Astrocyte (in vitro differentiated cells and primary cell): ENCODE data around the gene PREX1. TPM values are rescaled to one million over a fixed set of nuclear protein-coding genes. Genes with fewer than 3 reads are reported as not detected.

Experiments
- DNase-seq: peaks from one replicate; pipeline ENCODE4 v3.0.0-alpha.2; 2010; ENCODE audit warnings: low read depth
- FAIRE-seq: peaks from 2 replicates; lab custom pipeline; 2011; peaks lifted over from hg19 to GRCh38; lab: Jason Lieb, UNC
- H2AFZ ChIP-seq: 2 replicates; pipeline ENCODE4 v1.6.0; 2012; ENCODE audit warnings: low read depth, low read length, inconsistent platforms
- H3K27ac ChIP-seq: 2 replicates; pipeline ENCODE4 v1.5.1; 2011; ENCODE audit warnings: low read depth, low read length, inconsistent platforms
- H3K27me3 ChIP-seq: 2 replicates; pipeline ENCODE4 v1.6.0; 2011; ENCODE audit warnings: low read length, inconsistent platforms; ENCODE audit not compliant: insufficient read depth
- H3K36me3 ChIP-seq: 2 replicates; pipeline ENCODE4 v1.5.1; 2011; ENCODE audit warnings: low read length, inconsistent platforms; ENCODE audit not compliant: insufficient read depth
- H3K4me1 ChIP-seq: 2 replicates; pipeline ENCODE4 v1.5.1; 2011; ENCODE audit warnings: low read length, inconsistent platforms; ENCODE audit not compliant: insufficient read depth
- H3K4me2 ChIP-seq: 2 replicates; pipeline ENCODE4 v1.6.0; 2012; ENCODE audit warnings: low read length, inconsistent platforms
- H3K4me3 ChIP-seq: 2 replicates; pipeline ENCODE4 v1.5.1; 2011; ENCODE audit warnings: low read depth, mild to moderate bottlenecking, low read length, inconsistent platforms; ENCODE audit not compliant: insufficient read depth
- H3K79me2 ChIP-seq: 2 replicates; pipeline ENCODE4 v1.6.0; 2012; ENCODE audit warnings: mild to moderate bottlenecking, low read length, inconsistent platforms; ENCODE audit not compliant: insufficient read depth
- H3K9ac ChIP-seq: 2 replicates; pipeline ENCODE4 v1.6.0; 2012; ENCODE audit warnings: mild to moderate bottlenecking, low read length, inconsistent platforms
- H3K9me3 ChIP-seq: 2 replicates; pipeline ENCODE4 v1.5.1; 2012; ENCODE audit warnings: low read depth, mild to moderate bottlenecking, low read length, inconsistent platforms; ENCODE audit not compliant: insufficient read depth
- H4K20me1 ChIP-seq: 2 replicates; pipeline ENCODE4 v1.6.0; 2012; ENCODE audit warnings: low read length, inconsistent platforms; ENCODE audit not compliant: insufficient read depth
- H3K27ac Mint-ChIP-seq: one replicate; pipeline ENCODE4 v1.8.0; 2021; ENCODE audit warnings: mild to moderate bottlenecking, mixed read lengths; ENCODE audit not compliant: unreplicated experiment
- H3K27me3 Mint-ChIP-seq: one replicate; pipeline ENCODE4 v1.8.0; 2021; ENCODE audit warnings: low read depth, mixed read lengths; ENCODE audit not compliant: unreplicated experiment
- H3K36me3 Mint-ChIP-seq: one replicate; pipeline ENCODE4 v1.8.0; 2021; ENCODE audit warnings: low read depth, mixed read lengths; ENCODE audit not compliant: unreplicated experiment
- H3K4me1 Mint-ChIP-seq: one replicate; pipeline ENCODE4 v1.8.0; 2021; ENCODE audit warnings: low read depth, mixed read lengths; ENCODE audit not compliant: unreplicated experiment
- H3K4me3 Mint-ChIP-seq: one replicate; pipeline ENCODE4 v1.8.0; 2021; ENCODE audit warnings: mild to moderate bottlenecking, moderate library complexity, mixed read lengths; ENCODE audit not compliant: unreplicated experiment
- H3K9me3 Mint-ChIP-seq: one replicate; pipeline ENCODE4 v1.8.0; 2021; ENCODE audit warnings: mild to moderate bottlenecking, mixed read lengths; ENCODE audit not compliant: unreplicated experiment
- CTCF ChIP-seq: IDR thresholded peaks from 2 replicates; pipeline ENCODE4 v1.5.1; 2011; ENCODE audit warnings: low read depth, mild to moderate bottlenecking, inconsistent platforms, low read length, moderate library complexity; ENCODE audit not compliant: insufficient read depth
- EZH2 ChIP-seq: IDR thresholded peaks from 2 replicates; pipeline ENCODE4 v1.6.1; 2012; ENCODE audit warnings: mild to moderate bottlenecking, low read length, inconsistent platforms; ENCODE audit not compliant: insufficient read depth
- total RNA-seq: library from RNA; stranded (reverse); gene quantifications from 2 replicates; pipeline ENCODE4 v1.2.1, GENCODE V29; 2021

Gene PREX1
- total RNA-seq, 1 donor from 2014 or later, result 3.5 TPM

GRCh38 chr20:48774696-48775095, 53.1 kb downstream of the PREX1 start:
- H3K4me3 ChIP-seq, result no peak overlapping the region
- Mint-ChIP-seq H3K4me3 (no peak overlapping the region), H3K9me3 (peaks cover 6% of the 10 kb centered on the region), H3K4me1 (peaks cover 6% of the 10 kb centered on the region), H3K27me3 (peaks cover 7% of the 10 kb centered on the region), H3K36me3 (peaks cover 6% of the 10 kb centered on the region), H3K27ac (no peak overlapping the region)
- H3K36me3 ChIP-seq, result no peaks in the 10 kb centered on the region
- peaks cover 10% of the 10 kb centered on the region for H3K4me1 ChIP-seq
- DNase-seq, result no peak
- TF ChIP-seq CTCF (no peak), EZH2 (no peak)
- H3K27ac ChIP-seq, result no peak overlapping the region
- no peak overlapping the region for H3K9ac ChIP-seq
- H3K9me3 ChIP-seq, result no peaks in the 10 kb centered on the region
- H3K27me3 ChIP-seq, result no peaks in the 10 kb centered on the region
- no peak overlapping the region for H3K4me2 ChIP-seq
- H4K20me1 ChIP-seq, result peaks cover 7% of the 10 kb centered on the region
- H2AFZ ChIP-seq, result no peak overlapping the region
- H3K79me2 ChIP-seq, result peaks cover 14% of the 10 kb centered on the region
- FAIRE-seq, result no peak

- no peak overlapping the region for H3K27ac Mint-ChIP-seq
- TF ChIP-seq CTCF (no peak), EZH2 (no peak)
Measured at GRCh38 chr20:48773837-48774418, 53.9 kb downstream of the PREX1 start.

GRCh38 chr20:48772183-48772976, 55.4 kb downstream of the PREX1 start:
- Histone ChIP-seq H3K27ac (no peak overlapping the region), H3K36me3 (no peaks in the 10 kb centered on the region), H3K27me3 (no peaks in the 10 kb centered on the region), H3K4me3 (no peak overlapping the region), H3K9ac (no peak overlapping the region), H3K79me2 (peaks cover 9% of the 10 kb centered on the region), H3K9me3 (no peaks in the 10 kb centered on the region), H4K20me1 (peaks cover 7% of the 10 kb centered on the region), H2AFZ (no peak overlapping the region), H3K4me1 (peaks cover 10% of the 10 kb centered on the region), H3K4me2 (no peak overlapping the region)
- H3K9me3 Mint-ChIP-seq, result peaks cover 6% of the 10 kb centered on the region
- no peak for DNase-seq
- no peak for FAIRE-seq
- peaks cover 6% of the 10 kb centered on the region for H3K4me1 Mint-ChIP-seq
- H3K27ac Mint-ChIP-seq, result no peak overlapping the region
- H3K36me3 Mint-ChIP-seq, result peaks cover 6% of the 10 kb centered on the region
- TF ChIP-seq CTCF (no peak), EZH2 (no peak)
- peaks cover 10% of the 10 kb centered on the region for H3K27me3 Mint-ChIP-seq
- no peak overlapping the region for H3K4me3 Mint-ChIP-seq

More at GRCh38 chr20:48773837-48774418, 53.9 kb downstream of the PREX1 start:
- H3K9ac ChIP-seq, result no peak overlapping the region
- Mint-ChIP-seq H3K4me3 (no peak overlapping the region), H3K9me3 (peaks cover 6% of the 10 kb centered on the region), H3K4me1 (peaks cover 6% of the 10 kb centered on the region), H3K27me3 (peaks cover 7% of the 10 kb centered on the region), H3K36me3 (peaks cover 6% of the 10 kb centered on the region)
- H3K27ac ChIP-seq, result no peak overlapping the region
- no peaks in the 10 kb centered on the region for H3K36me3 ChIP-seq
- no peak overlapping the region for H3K4me3 ChIP-seq
- no peak for DNase-seq
- no peaks in the 10 kb centered on the region for H3K9me3 ChIP-seq
- FAIRE-seq, result no peak
- peaks cover 10% of the 10 kb centered on the region for H3K4me1 ChIP-seq
- H4K20me1 ChIP-seq, result peaks cover 7% of the 10 kb centered on the region
- H3K4me2 ChIP-seq, result no peak overlapping the region
- peak overlapping the region; percentile 9 for H2AFZ ChIP-seq
- peaks cover 14% of the 10 kb centered on the region for H3K79me2 ChIP-seq
- no peaks in the 10 kb centered on the region for H3K27me3 ChIP-seq
